ENCODE data around the gene ALDH1A1.
"Not testable (repeated sequence)": the region's sequence is repeated elsewhere in the genome, so short reads cannot be mapped to it uniquely, and the experiment has no call there.

ALDH1A1 gene

DNA sequence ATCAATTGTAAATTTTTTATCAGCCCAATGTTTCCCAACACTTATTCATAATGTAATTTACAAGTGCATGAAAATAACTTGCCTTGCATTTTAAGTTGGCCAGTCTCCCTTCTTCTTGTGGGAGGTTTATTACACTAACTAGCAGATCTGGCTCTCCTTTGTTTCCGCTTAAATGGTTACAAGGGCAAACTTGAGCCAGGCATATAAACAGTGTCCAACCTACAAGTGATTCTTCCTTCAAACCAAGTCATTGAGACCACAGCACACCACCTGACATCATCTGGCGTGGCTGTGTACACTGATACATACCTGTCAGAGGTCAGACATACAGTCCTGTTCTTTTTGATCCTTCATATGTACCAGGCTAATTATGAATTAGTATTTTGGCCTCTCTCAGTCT lies 80.1 kb downstream of the ALDH1A1 start:
- DNase-seq (ENCODE audit: low read depth), result no peak
- no peak overlapping the region for H3K4me3 ChIP-seq (ENCODE audit: control insufficient read depth, low read depth, low read length)
- TF ChIP-seq, protein P1, sequence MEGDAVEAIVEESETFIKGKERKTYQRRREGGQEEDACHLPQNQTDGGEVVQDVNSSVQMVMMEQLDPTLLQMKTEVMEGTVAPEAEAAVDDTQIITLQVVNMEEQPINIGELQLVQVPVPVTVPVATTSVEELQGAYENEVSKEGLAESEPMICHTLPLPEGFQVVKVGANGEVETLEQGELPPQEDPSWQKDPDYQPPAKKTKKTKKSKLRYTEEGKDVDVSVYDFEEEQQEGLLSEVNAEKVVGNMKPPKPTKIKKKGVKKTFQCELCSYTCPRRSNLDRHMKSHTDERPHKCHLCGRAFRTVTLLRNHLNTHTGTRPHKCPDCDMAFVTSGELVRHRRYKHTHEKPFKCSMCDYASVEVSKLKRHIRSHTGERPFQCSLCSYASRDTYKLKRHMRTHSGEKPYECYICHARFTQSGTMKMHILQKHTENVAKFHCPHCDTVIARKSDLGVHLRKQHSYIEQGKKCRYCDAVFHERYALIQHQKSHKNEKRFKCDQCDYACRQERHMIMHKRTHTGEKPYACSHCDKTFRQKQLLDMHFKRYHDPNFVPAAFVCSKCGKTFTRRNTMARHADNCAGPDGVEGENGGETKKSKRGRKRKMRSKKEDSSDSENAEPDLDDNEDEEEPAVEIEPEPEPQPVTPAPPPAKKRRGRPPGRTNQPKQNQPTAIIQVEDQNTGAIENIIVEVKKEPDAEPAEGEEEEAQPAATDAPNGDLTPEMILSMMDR (conservative IDR thresholded peaks at IDR 0.05; ENCODE audit: control insufficient read depth, insufficient read depth, low read depth, low read length), result no peak

DNA sequence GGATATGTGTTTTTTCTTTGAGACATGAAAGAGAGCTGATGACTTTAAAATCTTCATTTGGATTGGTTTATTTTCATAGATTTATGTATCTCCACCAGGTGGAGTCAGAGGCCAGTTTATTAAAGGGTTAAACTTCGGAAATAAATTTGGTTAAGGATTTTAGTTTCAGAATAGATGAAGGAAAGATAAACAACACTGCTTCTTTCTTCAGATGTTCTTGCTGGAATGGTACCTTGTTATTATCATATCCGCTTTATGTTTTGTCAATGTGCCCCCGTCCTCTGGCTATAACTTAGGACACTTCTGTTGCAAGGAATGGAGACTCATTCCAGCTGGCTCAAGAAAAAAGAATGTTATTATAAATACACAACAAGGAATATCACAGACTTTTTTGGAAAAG lies 81.2 kb downstream of the ALDH1A1 start:
- peak; percentile 49 for DNase-seq (ENCODE audit: low read depth)
- no peak overlapping the region for H3K4me3 ChIP-seq (ENCODE audit: control insufficient read depth, low read depth, low read length)
- TF ChIP-seq, protein P1 (conservative IDR thresholded peaks at IDR 0.05; ENCODE audit: control insufficient read depth, insufficient read depth, low read depth, low read length), result peak; percentile 43

DNA sequence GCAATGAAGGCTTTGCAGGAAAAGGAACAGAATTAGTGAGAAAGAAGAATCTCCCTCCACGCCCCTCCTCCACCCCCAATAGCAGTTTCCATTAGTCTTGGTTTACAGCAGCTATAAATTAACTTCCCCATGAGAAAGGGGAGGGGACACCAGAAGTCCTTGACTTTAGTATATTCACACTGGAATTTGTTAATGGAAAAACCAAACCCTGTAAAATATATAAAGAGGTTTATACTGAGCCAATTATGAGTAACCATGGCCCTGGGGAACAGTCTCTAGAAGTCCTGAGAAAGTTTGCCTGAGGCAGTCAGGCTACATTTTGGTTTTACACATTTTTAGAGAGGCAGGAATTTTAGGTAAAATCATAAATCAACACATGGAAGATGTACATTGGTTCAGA lies 88.5 kb downstream of the ALDH1A1 start:
- peak; percentile 24 for DNase-seq (ENCODE audit: low read depth)
- no peak overlapping the region for H3K4me3 ChIP-seq (ENCODE audit: control insufficient read depth, low read depth, low read length)
- TF ChIP-seq, protein P1 (conservative IDR thresholded peaks at IDR 0.05; ENCODE audit: control insufficient read depth, insufficient read depth, low read depth, low read length), result no peak

DNA sequence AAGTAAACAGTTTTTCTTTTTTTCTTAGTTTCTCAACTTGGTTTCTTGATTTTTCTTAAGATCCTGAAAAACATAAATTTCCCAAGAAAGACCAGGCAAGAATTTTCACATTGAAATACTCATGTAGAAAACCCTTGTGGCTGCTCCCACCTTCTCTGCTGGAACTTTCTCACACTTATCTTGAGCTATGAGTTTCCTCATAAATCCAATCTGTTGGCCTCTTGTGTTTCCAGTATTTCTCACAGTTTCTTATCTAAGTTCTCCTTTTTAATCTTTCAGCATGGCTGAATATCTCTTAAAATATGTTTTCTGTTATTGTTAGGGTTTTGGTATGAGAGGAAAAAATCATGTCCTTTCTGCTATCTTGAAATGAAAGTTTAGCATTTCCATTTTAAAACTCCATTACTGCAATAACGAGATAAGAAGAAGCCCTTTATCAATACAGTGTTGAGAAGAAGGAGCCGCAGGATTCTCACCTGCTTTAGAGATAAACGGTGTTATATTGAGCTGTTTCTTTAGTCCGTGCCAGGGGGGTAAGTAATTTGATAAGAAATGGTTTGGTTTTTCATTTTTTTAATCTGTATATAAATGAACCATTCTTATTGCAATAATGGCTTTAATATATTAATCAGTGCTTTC lies 89.3 kb downstream of the ALDH1A1 start:
- no peak for DNase-seq (ENCODE audit: low read depth)
- H3K4me3 ChIP-seq (ENCODE audit: control insufficient read depth, low read depth, low read length), result no peak overlapping the region
- TF ChIP-seq, protein P1 (conservative IDR thresholded peaks at IDR 0.05; ENCODE audit: control insufficient read depth, insufficient read depth, low read depth, low read length), result no peak

DNA sequence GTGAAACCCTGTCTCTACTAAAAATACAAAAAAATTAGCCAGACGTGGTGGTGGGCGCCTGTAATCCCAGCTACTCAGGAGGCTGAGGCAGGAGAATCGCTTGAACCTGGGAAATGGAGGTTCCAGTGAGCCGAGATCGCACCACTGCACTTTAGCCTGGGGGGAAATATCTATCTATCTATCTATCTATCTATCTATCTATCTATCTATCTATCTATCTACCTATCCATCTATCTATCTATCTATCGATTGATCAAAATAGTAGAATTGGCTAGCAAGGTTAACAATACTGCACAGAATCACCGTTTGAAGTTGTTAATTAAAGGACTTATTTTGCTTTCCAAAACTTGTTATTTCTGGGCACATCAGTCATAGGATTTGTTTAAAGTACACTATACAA lies 90.1 kb downstream of the ALDH1A1 start:
- not testable (repeated sequence) for DNase-seq (ENCODE audit: low read depth)

DNA sequence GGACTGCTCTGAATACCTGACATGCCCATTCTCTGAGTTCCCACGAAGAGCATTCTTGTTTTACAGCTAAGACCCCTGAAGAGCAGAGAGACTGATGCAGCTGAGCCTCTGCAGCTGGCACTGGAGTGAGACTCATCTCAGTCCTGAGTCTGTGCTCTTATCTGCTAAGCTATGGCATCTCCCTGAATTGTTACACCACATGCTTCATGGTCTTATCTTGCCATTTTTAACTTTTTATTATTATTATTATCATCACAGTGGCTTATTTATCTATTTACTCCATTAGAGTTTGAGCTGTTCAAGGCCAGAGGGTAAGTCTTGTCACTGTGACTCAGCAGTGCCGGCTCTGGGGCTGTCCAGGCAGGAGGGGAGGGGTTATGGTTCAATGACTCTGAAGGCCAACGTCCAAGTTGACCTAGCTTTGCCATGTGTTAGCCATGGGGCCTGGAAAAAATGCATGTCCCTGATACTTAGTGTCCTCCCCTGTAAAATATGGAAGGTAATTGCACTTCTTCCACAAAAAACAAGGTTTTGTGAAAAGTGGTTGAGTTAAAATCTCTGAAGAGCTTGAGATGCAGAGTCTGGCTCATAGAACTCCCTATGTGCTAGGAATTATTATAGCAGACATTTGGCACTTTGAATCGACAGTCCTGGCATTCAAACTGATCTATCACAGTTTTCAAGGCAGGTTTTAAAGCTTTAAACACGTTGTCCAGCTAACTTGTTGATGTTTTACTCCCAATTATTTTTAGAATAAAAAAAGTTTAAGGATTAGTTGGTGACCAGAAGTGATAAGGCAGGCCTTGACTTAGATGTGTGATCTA lies 94.6 kb downstream of the ALDH1A1 start:
- TF ChIP-seq, protein P1 (conservative IDR thresholded peaks at IDR 0.05; ENCODE audit: control insufficient read depth, insufficient read depth, low read depth, low read length), result no peak
- H3K4me3 ChIP-seq (ENCODE audit: control insufficient read depth, low read depth, low read length), result no peak overlapping the region
- peak; percentile 66 for DNase-seq (ENCODE audit: low read depth)

More for the DNA sequence above, 90.1 kb downstream of the ALDH1A1 start:
- not testable (repeated sequence) for H3K4me3 ChIP-seq (ENCODE audit: control insufficient read depth, low read depth, low read length)

DNA sequence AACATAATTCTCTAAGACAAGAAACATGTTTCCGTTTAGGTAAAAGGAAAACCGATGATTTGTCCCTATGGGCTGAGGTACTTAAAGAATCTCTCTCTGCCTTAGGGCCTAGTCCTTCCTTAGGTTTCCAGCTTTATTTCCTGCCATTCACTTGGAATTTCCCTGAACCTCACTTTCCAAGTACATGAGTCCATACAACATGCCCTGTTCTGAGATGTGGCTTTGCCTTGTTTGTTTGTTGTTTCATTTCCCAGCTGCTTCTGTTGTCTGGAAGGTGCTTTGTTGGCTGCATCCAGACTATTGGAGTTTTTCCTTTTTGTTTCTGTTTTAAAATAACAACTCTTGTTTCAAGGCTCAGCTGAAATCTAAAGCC lies 95.2 kb downstream of the ALDH1A1 start:
- TF ChIP-seq, protein P1 (conservative IDR thresholded peaks at IDR 0.05; ENCODE audit: control insufficient read depth, insufficient read depth, low read depth, low read length), result no peak
- DNase-seq (ENCODE audit: low read depth), result no peak
- no peak overlapping the region for H3K4me3 ChIP-seq (ENCODE audit: control insufficient read depth, low read depth, low read length)
